Upper lobe of right lung (tissue), 1 donor: ENCODE measurements around the gene ARL5B. TPM values are rescaled to one million over a fixed set of nuclear protein-coding genes. Genes with fewer than 3 reads are reported as not detected.

Source experiments
- ATAC-seq: fragments of 200-7000 bp; cut with Tn5 transposase; one replicate; pipeline ENCODE4 v1.9.1; 2020; ENCODE audit warnings: mild to moderate bottlenecking, moderate library complexity
- DNase-seq: peaks from one replicate; pipeline ENCODE4 v3.0.0-alpha.2; 2020
- H3K27ac ChIP-seq: fragments of 200-600 bp; one replicate; pipeline ENCODE4 v1.8.0; 2022
- H3K27me3 ChIP-seq: fragments of 200-600 bp; one replicate; pipeline ENCODE4 v1.8.0; 2022; ENCODE audit warnings: mild to moderate bottlenecking
- H3K36me3 ChIP-seq: fragments of 200-600 bp; one replicate; pipeline ENCODE4 v1.8.0; 2022
- H3K4me1 ChIP-seq: fragments of 200-600 bp; one replicate; pipeline ENCODE4 v1.8.0; 2022
- H3K4me3 ChIP-seq: fragments of 200-600 bp; one replicate; pipeline ENCODE4 v1.8.0; 2022; ENCODE audit warnings: mild to moderate bottlenecking
- H3K9me3 ChIP-seq: fragments of 200-600 bp; one replicate; pipeline ENCODE4 v1.8.0; 2022
- CTCF ChIP-seq: fragments of 200-600 bp; IDR thresholded peaks from one replicate; pipeline ENCODE4 v1.8.0; 2022; ENCODE audit warnings: antibody characterized with exemption
- intact Hi-C: fragments of 100-400 bp; cut with DNase I; formaldehyde crosslinking; loops from one replicate; pipeline ENCODE4 v1.11.0; 2022
- long read RNA-seq: library from polyadenylated mRNA; unstranded; transcript quantifications from one replicate; pipeline ENCODE4 v2.0.0, GENCODE V29; 2021
- total RNA-seq: library from RNA; stranded (reverse); fragmentation: NEBNext Ultra II Directional; extraction: Animal tissue kit (Norgen Biotek cat#: 25700); gene quantifications from one replicate; pipeline ENCODE4 v1.2.1, GENCODE V29; 2021
- donor health status: DM: no; HTN: yes; CAD: no; lungs with severe emphysema.

ARL5B gene
- total RNA-seq = 11.5 TPM
- long read RNA-seq, full-length matches to known transcripts = 11 of 14 reads
- long read RNA-seq, partial matches to known transcripts = 0 of 14 reads
- long read RNA-seq, other reads (novel, unspliced or antisense) = 3 of 14 reads

- Histone ChIP-seq H3K4me3 (peak within 1 kb of the TSS; percentile 98), H3K27me3 (no peaks in the 10 kb centered on the region), H3K27ac (peak within 1 kb of the TSS; percentile 98), H3K4me1 (peaks cover 34% of the 10 kb centered on the region), H3K36me3 (no peaks in the 10 kb centered on the region), H3K9me3 (no peaks in the 10 kb centered on the region)
- no peak for TF ChIP-seq CTCF
- peak; percentile 99 for ATAC-seq
- peak; percentile 99 for DNase-seq
- intact Hi-C loops = no loop called here
These were observed at the start of gene ARL5B for GRCh38 chr10:18659125-18659818. Gene ARL5B (plus strand): TSS chr10:18659431. CDS start chr10:18659638, 207 bp downstream.

- no peak for DNase-seq
- no peak for ATAC-seq
- intact Hi-C loops = no loop called here
- Histone ChIP-seq H3K4me1 (no peaks in the 10 kb centered on the region), H3K27me3 (no peaks in the 10 kb centered on the region), H3K9me3 (no peaks in the 10 kb centered on the region), H3K27ac (no peak overlapping the region), H3K36me3 (peaks cover 13% of the 10 kb centered on the region), H3K4me3 (no peak overlapping the region)
- TF ChIP-seq CTCF = no peak
These were observed 48.7 kb upstream of the ARL5B start for GRCh38 chr10:18610517-18610916.

GRCh38 chr10:18611168-18611567 lies 48.1 kb upstream of the ARL5B start:
- Histone ChIP-seq H3K36me3 (peaks cover 13% of the 10 kb centered on the region), H3K27me3 (no peaks in the 10 kb centered on the region), H3K9me3 (no peaks in the 10 kb centered on the region), H3K4me1 (no peaks in the 10 kb centered on the region), H3K27ac (no peak overlapping the region), H3K4me3 (no peak overlapping the region)
- no peak for TF ChIP-seq CTCF
- intact Hi-C loops = no loop called here
- ATAC-seq (no peak), DNase-seq (no peak)

GRCh38 chr10:18615618-18616017 lies 43.6 kb upstream of the ARL5B start:
- no peak for ATAC-seq
- no peak overlapping the region for H3K4me3 ChIP-seq
- peaks cover 13% of the 10 kb centered on the region for H3K36me3 ChIP-seq
- no peak for DNase-seq
- no peak for TF ChIP-seq CTCF
- H3K27ac ChIP-seq = no peak overlapping the region
- no peaks in the 10 kb centered on the region for H3K9me3 ChIP-seq
- no peaks in the 10 kb centered on the region for H3K4me1 ChIP-seq
- no peaks in the 10 kb centered on the region for H3K27me3 ChIP-seq
- intact Hi-C loops = no loop called here

- DNase-seq = no peak
- TF ChIP-seq CTCF = no peak
- Histone ChIP-seq H3K4me1 (no peaks in the 10 kb centered on the region), H3K36me3 (peaks cover 13% of the 10 kb centered on the region), H3K27me3 (no peaks in the 10 kb centered on the region), H3K9me3 (no peaks in the 10 kb centered on the region), H3K27ac (no peak overlapping the region), H3K4me3 (no peak overlapping the region)
- intact Hi-C loops = no loop called here
- no peak for ATAC-seq
These were observed 42.9 kb upstream of the ARL5B start for GRCh38 chr10:18616337-18616736.
